ENCODE results near the gene MMP13. TPM values are rescaled to one million over a fixed set of nuclear protein-coding genes. Genes with fewer than 3 reads are reported as not detected.

Gene MMP13
- total RNA-seq, 1 experiment from 2014 or later: not detected

DNA sequence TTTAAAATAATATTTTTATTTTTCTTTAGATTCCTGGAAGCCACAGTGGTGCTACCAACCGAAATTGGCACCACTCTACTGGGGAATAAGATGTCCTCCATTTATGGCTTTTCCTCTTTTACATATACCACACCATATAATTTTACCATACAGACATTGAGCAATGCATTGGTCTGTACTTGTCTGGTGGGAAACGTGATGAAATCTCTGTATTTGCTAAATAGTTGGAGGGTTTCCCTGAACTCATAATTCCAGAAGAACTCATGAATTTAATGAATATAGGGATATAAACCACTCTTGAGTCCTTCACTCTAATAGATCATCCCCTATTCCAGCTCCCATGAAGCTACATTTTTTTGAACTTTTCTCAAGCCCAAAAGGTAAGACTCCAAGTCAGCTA is 28.0 kb upstream of the MMP13 start:
- Histone ChIP-seq H4K5ac (ENCODE audit: insufficient read length, low read depth, low read length) (no peak overlapping the region), H3K18ac (ENCODE audit: insufficient read length, low read depth, low read length) (no peak overlapping the region), H2AK5ac (ENCODE audit: insufficient read length, low read length) (no peak overlapping the region), H2BK120ac (ENCODE audit: low read depth, low read length, poor library complexity, severe bottlenecking) (no peak overlapping the region), H4K91ac (ENCODE audit: insufficient read length, low read depth, low read length) (no peak overlapping the region), H3K23ac (ENCODE audit: insufficient read length, low read depth, low read length) (no peak overlapping the region), H3K9ac (ENCODE audit: extremely low read depth, insufficient read length, low read length) (no peak overlapping the region), H3K27ac (ENCODE audit: insufficient read length, low read depth, low read length) (no peak overlapping the region), H2BK20ac (ENCODE audit: low read depth, low read length, poor library complexity, severe bottlenecking) (no peak overlapping the region), H3K23me2 (ENCODE audit: insufficient read length, low read depth, low read length, poor library complexity, severe bottlenecking) (no peaks in the 10 kb centered on the region), H3K27me3 (ENCODE audit: insufficient read depth, low read length) (no peaks in the 10 kb centered on the region), H3K56ac (ENCODE audit: insufficient read length, low read depth, low read length) (no peak overlapping the region), H3K9me3 (ENCODE audit: control insufficient read depth, low read depth, low read length) (no peaks in the 10 kb centered on the region), H3T11ph (ENCODE audit: low read length) (no peak overlapping the region), H2BK12ac (ENCODE audit: insufficient read length, low read depth, low read length) (no peak overlapping the region), H2BK5ac (ENCODE audit: insufficient read length, low read length) (no peak overlapping the region), H3K79me2 (ENCODE audit: insufficient read depth, low read length) (no peaks in the 10 kb centered on the region), H4K8ac (replicated peaks; ENCODE audit: insufficient read length, low read depth, low read length) (no peak overlapping the region), H3K14ac (ENCODE audit: insufficient read depth, low read length) (no peak overlapping the region), H3K4me1 (ENCODE audit: insufficient read depth, low read length) (no peaks in the 10 kb centered on the region), H3K4me2 (ENCODE audit: insufficient read depth, insufficient read length, low read length) (no peak overlapping the region), H3K79me1 (ENCODE audit: insufficient read depth, low read depth, low read length, poor library complexity, severe bottlenecking) (no peaks in the 10 kb centered on the region), H2AFZ (ENCODE audit: low read length) (no peak overlapping the region), H2BK15ac (ENCODE audit: low read depth, low read length) (no peak overlapping the region), H4K20me1 (ENCODE audit: control insufficient read depth, insufficient read depth, insufficient read length) (no peaks in the 10 kb centered on the region), H3K4ac (ENCODE audit: low read depth, low read length) (no peak overlapping the region)
- H3K4me1 Mint-ChIP-seq: peaks cover 9 to 10% of the 10 kb centered on the region in 2 experiments
- H3K36me3 Mint-ChIP-seq (ENCODE audit: insufficient read depth in 1 of 3, low read depth in 3 of 3): peaks cover 0 to 5% (median 0%) of the 10 kb centered on the region in 3 experiments; a peak in 1 of 7 replicates
- DNase-seq: no peak
- WGBS (ENCODE audit: extremely low coverage, insufficient read length, low lambda C conversion rate): no CpG with 5 or more reads among the region's 2 CpGs
- TF ChIP-seq CTCF (conservative IDR thresholded peaks at IDR 0.05): no peak
- no peak overlapping the region for H3K4me3 Mint-ChIP-seq
- no peaks in the 10 kb centered on the region for H3K9me3 Mint-ChIP-seq
- H3K27me3 Mint-ChIP-seq (ENCODE audit: low read depth): no peaks in the 10 kb centered on the region; the same call in 1 of the 2 replicates
- H3K27ac Mint-ChIP-seq: no peak overlapping the region

Measured in H9 (cell line).